Activated CD8-positive, alpha-beta memory T cell treated with anti-CD3 and anti-CD28 coated beads, Interleukin-2, amount 50 U/mL, for 24 hours (primary cell): ENCODE data around the gene EPHB6.

Experiments used
- DNase-seq: peaks from one replicate; pipeline ENCODE4 v3.0.0-alpha.2; 2020; ENCODE audit errors: extremely low read depth

EPHB6 gene

GRCh38 chr7:142880876-142881505 lies 26.1 kb downstream of the EPHB6 start:
- DNase-seq: no peak

GRCh38 chr7:142881586-142882337 lies 26.9 kb downstream of the EPHB6 start:
- DNase-seq: no peak

- no peak for DNase-seq
Measured at GRCh38 chr7:142882338-142882678, 27.4 kb downstream of the EPHB6 start.

GRCh38 chr7:142883145-142883544 lies 28.3 kb downstream of the EPHB6 start:
- DNase-seq: no peak

- no peak for DNase-seq
Measured at GRCh38 chr7:142883571-142884285, 28.9 kb downstream of the EPHB6 start.

GRCh38 chr7:142884286-142884640 lies 29.4 kb downstream of the EPHB6 start:
- no peak for DNase-seq

GRCh38 chr7:142885311-142886230 lies 30.7 kb downstream of the EPHB6 start, which contains the start of gene TRPV6:
Gene TRPV6, minus strand, starts transcription at chr7:142885745.
- no peak for DNase-seq

GRCh38 chr7:142886866-142887265 lies 32.0 kb downstream of the EPHB6 start:
- no peak for DNase-seq

GRCh38 chr7:142887282-142888015 lies 32.6 kb downstream of the EPHB6 start:
- no peak for DNase-seq

- no peak for DNase-seq
Measured at GRCh38 chr7:142889816-142890215, 34.9 kb downstream of the EPHB6 start.

GRCh38 chr7:142890874-142891485 lies 36.1 kb downstream of the EPHB6 start:
- no peak for DNase-seq

GRCh38 chr7:142891490-142892082 lies 36.7 kb downstream of the EPHB6 start:
- DNase-seq: no peak

- DNase-seq: no peak
Measured at GRCh38 chr7:142892951-142893350, 38.1 kb downstream of the EPHB6 start.

- DNase-seq: no peak
Measured at GRCh38 chr7:142894112-142894984, 39.5 kb downstream of the EPHB6 start.

GRCh38 chr7:142894985-142895593 lies 40.2 kb downstream of the EPHB6 start:
- no peak for DNase-seq

GRCh38 chr7:142896151-142896550 lies 41.3 kb downstream of the EPHB6 start:
- DNase-seq: no peak

GRCh38 chr7:142896741-142897379 lies 42.0 kb downstream of the EPHB6 start:
- no peak for DNase-seq

GRCh38 chr7:142897691-142898090 lies 42.8 kb downstream of the EPHB6 start:
- DNase-seq: no peak
